ENCODE data around the gene SPAG7. TPM values are rescaled to one million over a fixed set of nuclear protein-coding genes. Genes with fewer than 3 reads are reported as not detected.

Gene SPAG7
- total RNA-seq, 1 experiment from 2014 or later = 97.3 TPM

DNA sequence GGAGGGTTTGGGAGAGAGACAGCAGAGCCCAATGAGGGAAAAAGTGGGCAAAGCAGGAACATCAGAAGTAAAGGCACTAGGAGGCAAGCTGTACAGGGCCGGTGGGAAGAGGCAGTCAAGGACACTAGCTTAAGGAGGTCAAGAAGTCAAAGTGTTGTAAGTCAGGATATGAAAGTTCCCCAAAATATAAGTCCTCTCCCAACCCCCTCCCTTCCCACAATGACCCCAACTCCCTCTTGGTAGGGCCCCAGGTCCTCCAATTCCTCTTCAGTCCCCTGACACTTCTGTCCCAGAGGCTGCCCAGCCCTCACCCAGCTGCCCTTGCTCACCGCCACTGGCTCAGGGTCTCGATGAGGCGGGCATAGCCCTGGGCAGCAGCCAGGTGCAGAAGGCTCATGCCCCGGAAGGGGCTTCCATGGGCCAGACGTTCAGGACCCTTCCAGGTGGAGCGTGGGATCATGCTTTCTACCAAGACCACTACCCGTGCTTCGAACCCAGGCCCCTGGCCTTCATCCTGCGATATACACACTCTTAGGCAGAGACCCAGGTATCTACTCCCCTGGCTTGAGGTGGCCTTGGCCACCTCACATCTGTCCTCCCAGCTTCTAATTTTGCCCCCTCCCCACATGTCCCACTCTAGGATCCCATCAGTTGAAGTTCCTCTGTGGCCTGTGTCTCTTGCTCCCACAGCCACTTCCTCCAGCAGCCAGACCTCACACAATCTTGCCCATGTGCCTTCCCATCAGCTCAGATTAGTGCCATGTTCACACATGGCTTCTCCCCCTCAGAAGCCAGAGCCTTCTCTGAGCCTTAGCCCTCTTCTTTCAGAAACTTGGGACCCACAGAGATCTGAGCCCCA, 5.9 kb upstream of the SPAG7 start:
- ChIA-PET POLR2A (interaction anchor here (0.6 to 1.7 kb wide), 3 partner anchors 13 to 64 kb away, joined by 3 to 5 read pairs (median 3); no protein-coding TSS in a partner anchor), CTCF (interaction anchor here (1.0 to 1.2 kb wide), 2 partner anchors 64 to 88 kb away, joined by 3 to 4 read pairs; no protein-coding TSS in a partner anchor)
- Mint-ChIP-seq H3K4me3 (no peak overlapping the region), H3K4me1 (peaks cover 24% of the 10 kb centered on the region), H3K27ac (peak overlapping the region; percentile 49; the same call in 1 of the 2 replicates), H3K9me3 (no peaks in the 10 kb centered on the region), H3K36me3 (peaks cover 5% of the 10 kb centered on the region), H3K27me3 (ENCODE audit: low read depth) (peaks cover 70% of the 10 kb centered on the region)
- DNase-seq (ENCODE audit: low spot score) (no peak), ATAC-seq (no peak)
- TF ChIP-seq USF1 (CRISPR knock-in tag; IDR thresholded peaks at IDR 0.05) (no peak), ZNF219 (CRISPR knock-in tag; IDR thresholded peaks at IDR 0.05; ENCODE audit: borderline replicate concordance) (no peak), ZNF532 (CRISPR knock-in tag; IDR thresholded peaks at IDR 0.05; ENCODE audit: borderline replicate concordance) (no peak), ATF1 (CRISPR knock-in tag; IDR thresholded peaks at IDR 0.05) (no peak), RELA (CRISPR knock-in tag; IDR thresholded peaks at IDR 0.05; ENCODE audit: borderline replicate concordance) (no peak), ZNF671 (CRISPR knock-in tag; IDR thresholded peaks at IDR 0.05) (no peak), TEAD4 (CRISPR knock-in tag; IDR thresholded peaks at IDR 0.05) (no peak), ETV6 (CRISPR knock-in tag; IDR thresholded peaks at IDR 0.05) (no peak), ZBTB21 (CRISPR knock-in tag; IDR thresholded peaks at IDR 0.05; ENCODE audit: borderline replicate concordance) (no peak), PREB (CRISPR knock-in tag; IDR thresholded peaks at IDR 0.05; ENCODE audit: borderline replicate concordance) (no peak)
- TF ChIP-seq, protein P1, sequence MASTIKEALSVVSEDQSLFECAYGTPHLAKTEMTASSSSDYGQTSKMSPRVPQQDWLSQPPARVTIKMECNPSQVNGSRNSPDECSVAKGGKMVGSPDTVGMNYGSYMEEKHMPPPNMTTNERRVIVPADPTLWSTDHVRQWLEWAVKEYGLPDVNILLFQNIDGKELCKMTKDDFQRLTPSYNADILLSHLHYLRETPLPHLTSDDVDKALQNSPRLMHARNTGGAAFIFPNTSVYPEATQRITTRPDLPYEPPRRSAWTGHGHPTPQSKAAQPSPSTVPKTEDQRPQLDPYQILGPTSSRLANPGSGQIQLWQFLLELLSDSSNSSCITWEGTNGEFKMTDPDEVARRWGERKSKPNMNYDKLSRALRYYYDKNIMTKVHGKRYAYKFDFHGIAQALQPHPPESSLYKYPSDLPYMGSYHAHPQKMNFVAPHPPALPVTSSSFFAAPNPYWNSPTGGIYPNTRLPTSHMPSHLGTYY (CRISPR knock-in tag; IDR thresholded peaks at IDR 0.05) = no peak
- TF ChIP-seq, protein P2, sequence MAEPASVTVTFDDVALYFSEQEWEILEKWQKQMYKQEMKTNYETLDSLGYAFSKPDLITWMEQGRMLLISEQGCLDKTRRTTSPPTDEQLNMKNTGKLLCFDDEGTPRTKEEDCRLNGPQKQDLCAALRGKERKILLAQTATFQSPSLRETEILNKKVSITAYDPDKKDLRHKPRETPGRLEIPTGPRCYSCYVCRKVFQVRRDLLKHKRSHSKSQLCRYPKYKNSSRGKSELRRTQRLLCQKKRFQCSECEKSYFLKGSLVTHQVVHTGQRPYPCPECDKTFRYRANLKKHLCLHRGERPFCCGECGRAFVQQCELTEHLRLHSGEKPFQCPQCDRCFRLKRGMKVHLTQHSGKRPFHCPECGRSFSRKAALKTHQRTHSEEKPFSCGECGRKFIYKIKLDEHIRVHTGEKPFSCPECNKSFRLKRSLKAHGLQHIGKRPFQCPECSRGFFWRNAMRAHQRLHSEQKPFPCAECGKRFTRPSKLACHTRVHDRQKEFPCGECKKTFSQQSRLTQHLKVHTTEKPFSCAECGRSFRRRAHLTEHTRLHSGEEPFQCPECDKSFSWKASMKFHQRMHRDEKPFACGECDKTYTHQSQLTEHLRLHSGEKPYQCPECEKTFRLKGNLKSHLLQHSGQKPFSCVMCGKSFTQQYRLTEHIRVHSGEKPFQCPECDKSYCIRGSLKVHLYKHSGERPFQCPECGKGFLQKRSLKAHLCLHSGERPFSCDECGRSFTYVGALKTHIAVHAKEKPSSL (CRISPR knock-in tag; conservative IDR thresholded peaks at IDR 0.05) = no peak
- TF ChIP-seq, protein P3, sequence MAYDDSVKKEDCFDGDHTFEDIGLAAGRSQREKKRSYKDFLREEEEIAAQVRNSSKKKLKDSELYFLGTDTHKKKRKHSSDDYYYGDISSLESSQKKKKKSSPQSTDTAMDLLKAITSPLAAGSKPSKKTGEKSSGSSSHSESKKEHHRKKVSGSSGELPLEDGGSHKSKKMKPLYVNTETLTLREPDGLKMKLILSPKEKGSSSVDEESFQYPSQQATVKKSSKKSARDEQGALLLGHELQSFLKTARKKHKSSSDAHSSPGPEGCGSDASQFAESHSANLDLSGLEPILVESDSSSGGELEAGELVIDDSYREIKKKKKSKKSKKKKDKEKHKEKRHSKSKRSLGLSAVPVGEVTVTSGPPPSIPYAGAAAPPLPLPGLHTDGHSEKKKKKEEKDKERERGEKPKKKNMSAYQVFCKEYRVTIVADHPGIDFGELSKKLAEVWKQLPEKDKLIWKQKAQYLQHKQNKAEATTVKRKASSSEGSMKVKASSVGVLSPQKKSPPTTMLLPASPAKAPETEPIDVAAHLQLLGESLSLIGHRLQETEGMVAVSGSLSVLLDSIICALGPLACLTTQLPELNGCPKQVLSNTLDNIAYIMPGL (CRISPR knock-in tag; IDR thresholded peaks at IDR 0.05) = no peak
- TF ChIP-seq, protein P4, sequence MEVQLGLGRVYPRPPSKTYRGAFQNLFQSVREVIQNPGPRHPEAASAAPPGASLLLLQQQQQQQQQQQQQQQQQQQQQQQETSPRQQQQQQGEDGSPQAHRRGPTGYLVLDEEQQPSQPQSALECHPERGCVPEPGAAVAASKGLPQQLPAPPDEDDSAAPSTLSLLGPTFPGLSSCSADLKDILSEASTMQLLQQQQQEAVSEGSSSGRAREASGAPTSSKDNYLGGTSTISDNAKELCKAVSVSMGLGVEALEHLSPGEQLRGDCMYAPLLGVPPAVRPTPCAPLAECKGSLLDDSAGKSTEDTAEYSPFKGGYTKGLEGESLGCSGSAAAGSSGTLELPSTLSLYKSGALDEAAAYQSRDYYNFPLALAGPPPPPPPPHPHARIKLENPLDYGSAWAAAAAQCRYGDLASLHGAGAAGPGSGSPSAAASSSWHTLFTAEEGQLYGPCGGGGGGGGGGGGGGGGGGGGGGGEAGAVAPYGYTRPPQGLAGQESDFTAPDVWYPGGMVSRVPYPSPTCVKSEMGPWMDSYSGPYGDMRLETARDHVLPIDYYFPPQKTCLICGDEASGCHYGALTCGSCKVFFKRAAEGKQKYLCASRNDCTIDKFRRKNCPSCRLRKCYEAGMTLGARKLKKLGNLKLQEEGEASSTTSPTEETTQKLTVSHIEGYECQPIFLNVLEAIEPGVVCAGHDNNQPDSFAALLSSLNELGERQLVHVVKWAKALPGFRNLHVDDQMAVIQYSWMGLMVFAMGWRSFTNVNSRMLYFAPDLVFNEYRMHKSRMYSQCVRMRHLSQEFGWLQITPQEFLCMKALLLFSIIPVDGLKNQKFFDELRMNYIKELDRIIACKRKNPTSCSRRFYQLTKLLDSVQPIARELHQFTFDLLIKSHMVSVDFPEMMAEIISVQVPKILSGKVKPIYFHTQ (CRISPR knock-in tag; IDR thresholded peaks at IDR 0.05) = no peak
